GM12891 (cell line): ENCODE results near the gene CCDC188.

Source experiments
- POLR2A ChIP-seq: IDR thresholded peaks from 2 replicates; pipeline ENCODE4 v1.6.1; 2011; ENCODE audit warnings: low read depth, low read length, control low read depth
- POLR2AphosphoS5 ChIP-seq: IDR thresholded peaks from 2 replicates; pipeline ENCODE4 v1.6.1; 2011; ENCODE audit warnings: low read depth, low read length, control low read depth

- TF ChIP-seq POLR2A (no peak), POLR2AphosphoS5 (no peak)
Measured at GRCh38 chr22:20145832-20146223, 5.0 kb downstream of the CCDC188 start.
